DMS153 treated with DMSO at 0.1 percent for 48 hours (cell line): Measurements from ENCODE around the gene IQSEC1.

Source experiments
- DNase-seq: peaks from one replicate; lab custom pipeline; 2025; ENCODE audit not compliant: unreplicated experiment; lab: John Stamatoyannopoulos, UW

IQSEC1 gene

DNA sequence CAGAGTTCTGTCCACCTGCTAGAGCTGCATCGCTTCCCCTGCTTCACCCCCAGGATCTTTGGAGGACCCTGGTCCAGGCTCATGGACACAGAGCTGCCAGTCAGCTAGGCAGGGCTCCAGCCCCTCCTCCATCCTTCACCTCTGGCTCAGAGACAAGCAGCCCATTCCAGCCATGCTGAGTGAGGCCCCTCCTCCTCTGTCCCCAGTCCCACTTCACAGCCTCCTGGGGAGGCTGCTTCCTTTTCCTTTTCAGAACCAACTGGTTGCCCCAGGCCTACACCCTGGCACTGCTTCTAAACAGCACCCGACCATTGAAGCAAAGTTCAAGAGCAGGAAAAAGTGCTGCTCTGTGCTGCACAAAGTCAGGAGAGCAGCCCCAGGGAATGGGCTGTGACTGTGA lies 22.2 kb downstream of the IQSEC1 start:
- no peak for DNase-seq

- no peak for DNase-seq
Measured at GRCh38 chr3:13050446-13050845, 22.8 kb downstream of the IQSEC1 start.

DNA sequence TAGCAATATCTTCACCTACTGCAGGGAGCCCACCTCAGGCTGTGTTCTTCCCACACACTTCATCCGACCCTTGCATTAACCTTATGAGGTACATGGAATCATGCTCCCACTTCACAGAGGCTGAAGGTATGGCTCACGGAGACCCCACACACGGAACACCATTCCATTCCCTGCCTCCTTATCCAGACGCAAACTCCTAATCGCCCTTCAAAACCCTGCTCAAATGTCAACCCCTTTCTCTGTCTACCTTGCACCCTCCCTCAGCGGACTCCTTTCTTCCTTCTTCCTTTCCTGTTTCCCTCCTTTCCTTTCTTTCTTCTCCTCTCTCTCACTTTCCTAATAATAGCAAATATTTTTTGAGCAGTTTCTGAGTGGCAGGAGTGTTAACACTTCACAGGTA lies 23.8 kb downstream of the IQSEC1 start:
- no peak for DNase-seq

- DNase-seq: no peak
Measured at GRCh38 chr3:13047296-13048165, 25.7 kb downstream of the IQSEC1 start.

GRCh38 chr3:13046569-13047274 lies 26.5 kb downstream of the IQSEC1 start:
- no peak for DNase-seq

- DNase-seq: no peak
Measured at GRCh38 chr3:13045904-13046568, 27.2 kb downstream of the IQSEC1 start.

DNA sequence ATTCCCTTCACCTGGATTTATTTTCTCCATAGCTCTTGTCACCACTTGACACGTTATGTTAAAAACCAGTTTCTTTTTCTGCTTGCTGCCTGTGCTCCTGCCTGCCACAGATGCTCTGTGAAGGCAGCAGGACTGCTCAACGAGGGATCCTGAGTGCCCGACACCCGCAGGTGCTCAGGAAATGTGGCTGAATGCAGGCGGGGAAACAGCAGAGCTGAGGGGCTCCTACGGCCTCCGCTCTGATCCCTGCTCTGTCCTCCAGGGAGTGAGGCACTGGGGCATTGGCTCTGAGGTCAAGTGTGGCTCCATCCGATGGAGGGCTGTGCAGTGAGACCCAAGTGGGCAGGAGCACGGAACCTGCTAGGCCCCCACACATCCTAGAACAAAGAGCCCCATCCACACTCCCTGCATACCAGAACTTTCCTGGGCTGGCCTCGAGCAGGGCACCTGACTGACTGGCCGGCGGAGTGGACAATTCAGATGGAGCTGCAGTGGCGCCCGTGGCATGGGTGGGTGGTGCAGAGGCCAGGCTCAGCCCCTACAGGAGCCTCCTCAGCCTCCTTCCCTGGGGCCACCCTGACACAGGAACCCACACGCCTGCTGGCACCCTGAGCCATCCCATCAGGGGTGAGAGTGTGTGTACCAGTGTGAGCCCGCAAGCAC lies 27.9 kb downstream of the IQSEC1 start:
- no peak for DNase-seq

DNA sequence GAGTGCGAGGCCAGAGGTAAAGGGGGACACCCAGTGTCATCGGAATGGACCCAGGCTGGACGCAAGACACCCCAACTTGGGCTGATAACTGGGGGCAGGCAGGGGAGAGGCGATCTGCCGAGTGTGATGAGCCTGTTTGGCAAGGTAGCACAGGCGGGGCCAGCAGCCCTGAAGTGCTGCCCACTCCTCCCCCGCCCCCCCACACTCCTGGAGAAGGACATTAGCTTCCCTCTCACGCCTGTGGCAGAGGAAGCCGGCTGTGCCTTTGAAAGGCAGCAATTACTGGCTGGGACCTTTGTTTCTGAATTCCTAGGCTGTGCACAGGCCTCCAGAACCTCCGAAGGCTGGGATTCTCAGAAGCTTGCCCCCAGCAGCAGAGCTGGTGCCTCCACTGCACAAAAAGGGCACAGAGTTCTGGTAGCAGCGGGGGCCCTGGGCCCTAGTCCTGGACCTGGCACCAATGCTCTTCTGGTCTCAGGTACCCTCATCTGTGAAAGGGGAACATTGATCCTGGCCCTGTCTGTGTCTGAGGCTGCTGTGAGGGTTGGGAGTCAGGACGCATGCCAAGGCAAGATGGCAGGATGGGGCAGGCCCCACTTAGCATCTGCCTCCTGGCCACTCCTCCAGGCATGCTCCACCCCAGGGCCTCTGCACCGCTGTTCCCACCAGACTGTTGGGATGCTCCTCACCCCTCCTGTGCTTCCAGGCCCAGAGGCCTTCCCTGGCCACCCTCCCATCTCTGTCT lies 28.6 kb downstream of the IQSEC1 start:
- no peak for DNase-seq

- DNase-seq: no peak
Measured at GRCh38 chr3:13043656-13044055, 29.6 kb downstream of the IQSEC1 start.

- DNase-seq: no peak
Measured at GRCh38 chr3:13042715-13043271, 30.4 kb downstream of the IQSEC1 start.

GRCh38 chr3:13042127-13042701 lies 31.0 kb downstream of the IQSEC1 start:
- DNase-seq: no peak

GRCh38 chr3:13041113-13041776 lies 32.0 kb downstream of the IQSEC1 start:
- no peak for DNase-seq

GRCh38 chr3:13040361-13041074 lies 32.7 kb downstream of the IQSEC1 start:
- no peak for DNase-seq

DNA sequence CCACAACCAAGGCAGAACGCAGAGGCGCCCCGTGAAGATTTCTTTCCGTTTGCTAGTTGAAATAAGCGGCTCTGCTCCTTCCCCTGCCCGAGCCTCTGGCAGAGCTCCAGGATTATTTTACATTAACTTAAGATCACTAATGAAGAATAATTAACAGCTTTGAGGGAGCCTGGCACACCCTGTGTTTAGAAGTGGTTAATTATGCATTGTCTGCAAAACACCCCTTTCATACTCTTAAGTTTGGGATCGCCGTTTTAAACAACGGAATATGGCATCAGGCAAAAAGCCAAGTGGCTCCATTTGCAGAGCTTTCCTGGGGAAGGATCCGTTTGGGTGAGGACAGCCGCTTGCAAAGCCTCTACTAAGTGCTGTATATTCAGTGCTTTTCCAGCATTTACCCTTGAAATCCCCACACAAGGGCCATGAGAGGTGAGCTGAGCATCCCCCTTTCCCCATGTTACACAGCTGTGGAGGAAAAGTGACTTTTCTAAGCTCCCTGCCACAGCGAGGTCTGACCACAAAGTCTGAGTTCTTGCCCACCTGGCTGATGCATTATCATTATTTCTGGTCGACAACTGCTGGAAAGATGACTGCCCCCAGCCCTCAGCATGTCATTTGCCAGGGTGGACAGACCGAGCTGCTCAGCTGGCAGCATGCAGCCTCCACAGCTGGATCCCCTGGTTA lies 33.9 kb downstream of the IQSEC1 start:
- DNase-seq: no peak

GRCh38 chr3:13037458-13038117 lies 35.6 kb downstream of the IQSEC1 start:
- DNase-seq: no peak

DNA sequence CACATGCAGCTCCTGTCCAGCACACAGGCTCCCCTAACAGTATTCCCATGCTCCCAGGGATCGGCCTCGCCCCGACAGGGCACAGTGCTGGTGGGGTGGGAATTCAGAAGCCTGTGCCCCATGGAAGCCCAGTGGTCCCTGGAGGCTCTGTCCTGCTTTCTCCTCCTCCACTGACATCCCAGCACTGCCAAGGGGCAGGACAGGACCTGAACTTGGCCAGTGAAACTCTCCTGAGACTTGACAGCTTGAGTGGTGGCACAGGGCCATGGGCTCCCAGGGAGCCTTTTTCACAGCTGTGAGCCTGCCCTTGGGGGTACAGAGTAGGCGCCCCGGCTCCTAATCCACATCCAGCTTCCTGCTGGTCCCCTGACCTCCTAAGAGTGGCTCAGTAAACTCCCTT lies 38.4 kb downstream of the IQSEC1 start:
- DNase-seq: no peak

- DNase-seq: no peak
Measured at GRCh38 chr3:13034109-13034800, 39.0 kb downstream of the IQSEC1 start.
